Nephron progenitor cell (in vitro differentiated cells): ENCODE measurements around the gene MMP20.

Experiments
- DNase-seq: peaks from one replicate; pipeline ENCODE4 v3.0.0; 2021
- H3K27ac Mint-ChIP-seq: 2 replicates; pipeline ENCODE4 v1.8.0; 2021; ENCODE audit warnings: mild to moderate bottlenecking, moderate library complexity, mixed read lengths
- H3K27me3 Mint-ChIP-seq: 2 replicates; pipeline ENCODE4 v1.8.0; 2021; ENCODE audit warnings: mild to moderate bottlenecking, low read depth, mixed read lengths; ENCODE audit not compliant: poor library complexity
- H3K36me3 Mint-ChIP-seq: 2 replicates; pipeline ENCODE4 v1.8.0; 2021; ENCODE audit warnings: low read depth, mixed read lengths
- H3K4me1 Mint-ChIP-seq: 2 replicates; pipeline ENCODE4 v1.8.0; 2021; ENCODE audit warnings: mixed read lengths
- H3K4me3 Mint-ChIP-seq: 2 replicates; pipeline ENCODE4 v1.8.0; 2021; ENCODE audit warnings: mild to moderate bottlenecking, moderate library complexity, mixed read lengths
- H3K9me3 Mint-ChIP-seq: 2 replicates; pipeline ENCODE4 v1.8.0; 2021; ENCODE audit warnings: mild to moderate bottlenecking, moderate library complexity, mixed read lengths
- CTCF ChIP-seq: fragments of 200-600 bp; sonication (generic); IDR thresholded peaks from 2 replicates; pipeline ENCODE4 v1.5.0; 2021; ENCODE audit warnings: antibody characterized with exemption

MMP20 gene

GRCh38 chr11:102551169-102551781 is 73.9 kb downstream of the MMP20 start:
- Mint-ChIP-seq H3K4me1 (no peaks in the 10 kb centered on the region), H3K36me3 (no peaks in the 10 kb centered on the region), H3K27me3 (no peaks in the 10 kb centered on the region), H3K4me3 (no peak overlapping the region), H3K27ac (no peak overlapping the region), H3K9me3 (no peaks in the 10 kb centered on the region)
- TF ChIP-seq CTCF, result no peak
- DNase-seq, result no peak

DNA sequence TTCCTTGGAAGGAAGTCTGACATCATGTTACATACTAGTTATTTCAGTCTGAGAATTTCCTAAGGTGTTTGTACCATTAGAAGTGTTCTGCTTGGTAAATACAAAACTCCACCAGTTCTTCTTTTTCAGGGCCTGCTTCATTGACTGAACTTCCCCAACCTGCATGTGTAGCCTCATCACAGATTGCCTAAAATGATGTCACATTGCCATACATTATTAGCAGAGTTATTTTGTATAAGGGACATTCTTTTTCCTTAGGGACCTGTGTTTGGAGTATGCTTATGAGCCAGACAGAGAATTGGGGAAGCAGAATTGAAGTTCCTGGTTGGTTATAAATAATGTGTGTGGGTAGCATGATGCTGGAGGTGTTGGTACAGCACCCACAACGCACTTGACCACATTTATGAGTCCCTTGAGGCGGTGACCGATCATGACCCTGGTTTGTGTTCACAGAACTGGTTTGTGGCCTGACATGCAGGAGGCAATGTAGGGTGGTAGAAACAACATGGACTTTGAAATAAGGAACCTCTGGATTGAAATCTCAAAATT is 78.1 kb downstream of the MMP20 start:
- Mint-ChIP-seq H3K4me1 (no peaks in the 10 kb centered on the region), H3K27ac (no peak overlapping the region), H3K4me3 (no peak overlapping the region), H3K9me3 (no peaks in the 10 kb centered on the region), H3K36me3 (no peaks in the 10 kb centered on the region), H3K27me3 (peaks cover 3% of the 10 kb centered on the region)
- no peak for TF ChIP-seq CTCF
- DNase-seq, result no peak

DNA sequence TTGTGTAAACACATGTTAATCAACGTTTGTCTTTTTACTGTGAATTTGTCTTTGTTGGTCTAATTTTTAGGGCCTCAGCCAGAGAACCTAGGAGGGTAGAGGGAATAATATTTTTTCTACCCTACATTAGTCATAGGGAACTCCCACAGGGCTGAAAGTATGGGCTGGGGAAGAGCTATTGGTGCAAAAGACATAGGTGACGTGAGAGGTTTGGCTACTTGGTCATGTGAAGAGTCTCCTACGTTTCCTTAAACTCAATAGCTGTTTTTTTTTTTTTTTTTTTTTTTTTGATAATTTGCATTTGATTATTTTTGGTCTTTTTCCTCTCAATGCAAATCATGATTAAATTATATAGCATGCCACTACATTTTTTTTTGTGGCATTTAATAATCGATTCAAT is 78.7 kb downstream of the MMP20 start:
- Mint-ChIP-seq H3K27ac (no peak overlapping the region), H3K36me3 (no peaks in the 10 kb centered on the region), H3K27me3 (peaks cover 3% of the 10 kb centered on the region), H3K4me1 (no peaks in the 10 kb centered on the region), H3K4me3 (no peak overlapping the region), H3K9me3 (no peaks in the 10 kb centered on the region)
- no peak for TF ChIP-seq CTCF
- no peak for DNase-seq

GRCh38 chr11:102545701-102546100 is 79.4 kb downstream of the MMP20 start:
- no peak for DNase-seq
- Mint-ChIP-seq H3K36me3 (no peaks in the 10 kb centered on the region), H3K9me3 (no peaks in the 10 kb centered on the region), H3K27ac (no peak overlapping the region), H3K4me3 (no peak overlapping the region), H3K4me1 (no peaks in the 10 kb centered on the region), H3K27me3 (peaks cover 3% of the 10 kb centered on the region)
- no peak for TF ChIP-seq CTCF

GRCh38 chr11:102544594-102544993 is 80.5 kb downstream of the MMP20 start:
- H3K27me3 Mint-ChIP-seq, result peaks cover 3% of the 10 kb centered on the region
- no peak for DNase-seq
- H3K27ac Mint-ChIP-seq, result no peak overlapping the region
- no peaks in the 10 kb centered on the region for H3K9me3 Mint-ChIP-seq
- no peaks in the 10 kb centered on the region for H3K4me1 Mint-ChIP-seq
- H3K4me3 Mint-ChIP-seq, result no peak overlapping the region
- H3K36me3 Mint-ChIP-seq, result no peaks in the 10 kb centered on the region
- no peak for TF ChIP-seq CTCF

- no peak for TF ChIP-seq CTCF
- Mint-ChIP-seq H3K4me3 (no peak overlapping the region), H3K9me3 (no peaks in the 10 kb centered on the region), H3K27me3 (no peaks in the 10 kb centered on the region), H3K27ac (no peak overlapping the region), H3K36me3 (no peaks in the 10 kb centered on the region), H3K4me1 (no peaks in the 10 kb centered on the region)
- no peak for DNase-seq
These were observed 85.6 kb downstream of the MMP20 start for GRCh38 chr11:102539567-102539966.
